ENCODE data around the gene CDH22.

CDH22 gene

GRCh38 chr20:46185353-46185752 is 122.9 kb downstream of the CDH22 start:
- ATAC-seq (ENCODE audit: insufficient read depth, low read depth): no peak
- no peaks in the 10 kb centered on the region for H3K36me3 ChIP-seq (ENCODE audit: insufficient read depth, low read length)
- no peaks in the 10 kb centered on the region for H4K20me1 ChIP-seq (ENCODE audit: insufficient read depth, low read length)
- no peaks in the 10 kb centered on the region for H3K9me3 ChIP-seq (ENCODE audit: insufficient read depth, low read length, severe bottlenecking)
- peaks cover 3% of the 10 kb centered on the region for H3K27me3 ChIP-seq (ENCODE audit: insufficient read depth, low read length, poor library complexity)
- no peaks in the 10 kb centered on the region for H3K4me1 ChIP-seq (ENCODE audit: insufficient read depth, low read length)
- no peak for TF ChIP-seq EZH2 (IDR thresholded peaks at IDR 0.05; ENCODE audit: borderline replicate concordance, low read depth, low read length, severe bottlenecking)
- TF ChIP-seq CTCF (IDR thresholded peaks at IDR 0.05; ENCODE audit: borderline replicate concordance, extremely low read depth, low read length, poor library complexity, severe bottlenecking): no peak
- no peaks in the 10 kb centered on the region for H3K79me2 ChIP-seq (ENCODE audit: insufficient read depth, low read length)
- DNase-seq: no peak
- H3K9ac ChIP-seq (ENCODE audit: low read depth, low read length): no peak overlapping the region
- H3K27ac ChIP-seq (ENCODE audit: low read length): no peak overlapping the region
- H3K4me2 ChIP-seq (ENCODE audit: insufficient read depth, low read length): no peak overlapping the region
- no peak overlapping the region for H3K4me3 ChIP-seq (ENCODE audit: low read depth in 1 of 2, low read length in 2 of 2)
- no peak overlapping the region for H2AFZ ChIP-seq (ENCODE audit: low read depth, low read length)

GRCh38 chr20:46183768-46184167 is 124.5 kb downstream of the CDH22 start:
- ATAC-seq (ENCODE audit: insufficient read depth, low read depth) (no peak), DNase-seq (no peak)
- no peak overlapping the region for H3K4me3 ChIP-seq (ENCODE audit: low read depth in 1 of 2, low read length in 2 of 2)
- H3K4me1 ChIP-seq (ENCODE audit: insufficient read depth, low read length): no peaks in the 10 kb centered on the region
- H4K20me1 ChIP-seq (ENCODE audit: insufficient read depth, low read length): 0 out of 2 replicates have a peak, but pooled peaks cover 2% of the 10 kb centered on the region
- H3K27ac ChIP-seq (ENCODE audit: low read length): no peak overlapping the region
- no peaks in the 10 kb centered on the region for H3K79me2 ChIP-seq (ENCODE audit: insufficient read depth, low read length)
- no peak overlapping the region for H2AFZ ChIP-seq (ENCODE audit: low read depth, low read length)
- no peak overlapping the region for H3K4me2 ChIP-seq (ENCODE audit: insufficient read depth, low read length)
- peaks cover 6% of the 10 kb centered on the region for H3K27me3 ChIP-seq (ENCODE audit: insufficient read depth, low read length, poor library complexity)
- no peaks in the 10 kb centered on the region for H3K36me3 ChIP-seq (ENCODE audit: insufficient read depth, low read length)
- no peaks in the 10 kb centered on the region for H3K9me3 ChIP-seq (ENCODE audit: insufficient read depth, low read length, severe bottlenecking)
- no peak for TF ChIP-seq EZH2 (IDR thresholded peaks at IDR 0.05; ENCODE audit: borderline replicate concordance, low read depth, low read length, severe bottlenecking)
- TF ChIP-seq CTCF (IDR thresholded peaks at IDR 0.05; ENCODE audit: borderline replicate concordance, extremely low read depth, low read length, poor library complexity, severe bottlenecking): no peak
- no peak overlapping the region for H3K9ac ChIP-seq (ENCODE audit: low read depth, low read length)

GRCh38 chr20:46182276-46183200 is 125.8 kb downstream of the CDH22 start:
- no peak for ATAC-seq (ENCODE audit: insufficient read depth, low read depth)
- Histone ChIP-seq H3K36me3 (ENCODE audit: insufficient read depth, low read length) (no peaks in the 10 kb centered on the region), H3K4me2 (ENCODE audit: insufficient read depth, low read length) (no peak overlapping the region), H3K27ac (ENCODE audit: low read length) (no peak overlapping the region), H3K9ac (ENCODE audit: low read depth, low read length) (no peak overlapping the region), H2AFZ (ENCODE audit: low read depth, low read length) (no peak overlapping the region), H3K4me1 (ENCODE audit: insufficient read depth, low read length) (no peaks in the 10 kb centered on the region), H3K9me3 (ENCODE audit: insufficient read depth, low read length, severe bottlenecking) (no peaks in the 10 kb centered on the region), H3K4me3 (ENCODE audit: low read depth in 1 of 2, low read length in 2 of 2) (no peak overlapping the region), H3K79me2 (ENCODE audit: insufficient read depth, low read length) (no peaks in the 10 kb centered on the region), H3K27me3 (ENCODE audit: insufficient read depth, low read length, poor library complexity) (peaks cover 6% of the 10 kb centered on the region), H4K20me1 (ENCODE audit: insufficient read depth, low read length) (0 out of 2 replicates have a peak, but pooled peaks cover 3% of the 10 kb centered on the region)
- TF ChIP-seq CTCF (IDR thresholded peaks at IDR 0.05; ENCODE audit: borderline replicate concordance, extremely low read depth, low read length, poor library complexity, severe bottlenecking): no peak
- no peak for TF ChIP-seq EZH2 (IDR thresholded peaks at IDR 0.05; ENCODE audit: borderline replicate concordance, low read depth, low read length, severe bottlenecking)
- no peak for DNase-seq

Data from DND-41 (cell line).